Progenitor cell of endocrine pancreas (in vitro differentiated cells): ENCODE data around the gene DCXR. TPM values are rescaled to one million over a fixed set of nuclear protein-coding genes. Genes with fewer than 3 reads are reported as not detected.

ENCODE experiments used
- total RNA-seq: library from RNA; stranded (reverse); gene quantifications from 2 replicates; pipeline ENCODE4 v1.2.1, GENCODE V29; 2021

Gene DCXR
- total RNA-seq, 1 donor from 2014 or later = 72.2 TPM

Other genes starting within 250 kb of the DCXR start
- gene GCGR, start 233.5 kb downstream of the DCXR start, total RNA-seq = 2.1 and 2.2 TPM in 2 replicates
- 138 and 157 TPM in 2 replicates for gene MCRIP1, start 204.4 kb downstream of the DCXR start, total RNA-seq
- gene PPP1R27, start 202.6 kb downstream of the DCXR start, total RNA-seq = not detected in 2 replicates
- 467 and 484 TPM in 2 replicates for gene P4HB, start 177.2 kb downstream of the DCXR start, total RNA-seq
- gene ARHGDIA, start 166.4 kb downstream of the DCXR start, total RNA-seq = 239 and 248 TPM in 2 replicates
- 98.9 and 99.7 TPM in 2 replicates for gene ALYREF, start 146.1 kb downstream of the DCXR start, total RNA-seq
- 137 and 139 TPM in 2 replicates for gene ANAPC11, start 146.0 kb downstream of the DCXR start, total RNA-seq
- 0.78 and 1.7 TPM in 2 replicates for gene NPB, start 135.5 kb downstream of the DCXR start, total RNA-seq
- gene PCYT2, start 126.3 kb downstream of the DCXR start, total RNA-seq = 93.2 and 95.2 TPM in 2 replicates
- gene SIRT7, start 119.5 kb downstream of the DCXR start, total RNA-seq = 32.4 and 34.0 TPM in 2 replicates
- gene MAFG, start 110.0 kb downstream of the DCXR start, total RNA-seq = 29.5 and 30.2 TPM in 2 replicates
- 65.0 and 65.6 TPM in 2 replicates for gene PYCR1, start 100.4 kb downstream of the DCXR start, total RNA-seq
- gene MYADML2, start 90.5 kb downstream of the DCXR start, total RNA-seq = not detected in 2 replicates
- 0.60 and 1.3 TPM in 2 replicates for gene NOTUM, start 76.5 kb downstream of the DCXR start, total RNA-seq
- 55.5 and 55.7 TPM in 2 replicates for gene ASPSCR1, start 60.1 kb downstream of the DCXR start, total RNA-seq
- 64.1 and 66.2 TPM in 2 replicates for gene CENPX, start 14.8 kb downstream of the DCXR start, total RNA-seq
- 39.4 and 43.7 TPM in 2 replicates for gene LRRC45, start 14.4 kb downstream of the DCXR start, total RNA-seq
- 25.2 and 26.2 TPM in 2 replicates for gene RAC3, start 6.0 kb downstream of the DCXR start, total RNA-seq
- gene RFNG, start 14.1 kb upstream of the DCXR start, total RNA-seq = 60.1 and 65.5 TPM in 2 replicates
- gene GPS1, start 14.2 kb upstream of the DCXR start, total RNA-seq = 134 and 137 TPM in 2 replicates
- 85.2 and 93.8 TPM in 2 replicates for gene DUS1L, start 28.1 kb upstream of the DCXR start, total RNA-seq
- 303 and 308 TPM in 2 replicates for gene FASN, start 60.5 kb upstream of the DCXR start, total RNA-seq
- gene CCDC57, start 175.1 kb upstream of the DCXR start, total RNA-seq = 79.0 and 79.3 TPM in 2 replicates
- gene SLC16A3, start 191.3 kb upstream of the DCXR start, total RNA-seq = 5.4 and 5.9 TPM in 2 replicates
- 224 and 227 TPM in 2 replicates for gene CSNK1D, start 236.0 kb upstream of the DCXR start, total RNA-seq